Hematopoietic multipotent progenitor cell (in vitro differentiated cells): ENCODE measurements around the gene GNS. TPM values are rescaled to one million over a fixed set of nuclear protein-coding genes. Genes with fewer than 3 reads are reported as not detected.
A peak's percentile ranks its signal among the peaks of the same experiment; 100 is the strongest.

Experiments used
- DNase-seq, 3 donors: peaks; one replicate each; pipeline ENCODE4 v3.0.0-alpha.2; 2011 to 2015; ENCODE audit warnings: low read depth in 2 of 3, low spot score in 2 of 3
- total RNA-seq: library from RNA; depleted of rRNA; stranded (reverse); fragments of >200 nt; gene quantifications from one replicate; pipeline ENCODE4 v1.2.3, GENCODE V29; 2012

The GNS gene
- total RNA-seq: 33.1 TPM

- DNase-seq: peak; percentile 80 to 92 (median 89)
Measured at GRCh38 chr12:64759035-64759894, at the start of gene GNS. Gene GNS, minus strand, starts transcription at chr12:64759406. Its CDS starts 130 bp downstream, at chr12:64759276.

GRCh38 chr12:64808110-64808509 is 48.9 kb upstream of the GNS start:
- DNase-seq: no peak

- no peak for DNase-seq
Measured at GRCh38 chr12:64806593-64807460, 47.6 kb upstream of the GNS start.

- no peak for DNase-seq
Measured at GRCh38 chr12:64806173-64806572, 47.0 kb upstream of the GNS start.

- DNase-seq: peak in 1 of 3 donors; percentile 64
Measured at GRCh38 chr12:64802180-64802775, 43.1 kb upstream of the GNS start.

- no peak for DNase-seq
Measured at GRCh38 chr12:64801381-64801780, 42.2 kb upstream of the GNS start.

DNA sequence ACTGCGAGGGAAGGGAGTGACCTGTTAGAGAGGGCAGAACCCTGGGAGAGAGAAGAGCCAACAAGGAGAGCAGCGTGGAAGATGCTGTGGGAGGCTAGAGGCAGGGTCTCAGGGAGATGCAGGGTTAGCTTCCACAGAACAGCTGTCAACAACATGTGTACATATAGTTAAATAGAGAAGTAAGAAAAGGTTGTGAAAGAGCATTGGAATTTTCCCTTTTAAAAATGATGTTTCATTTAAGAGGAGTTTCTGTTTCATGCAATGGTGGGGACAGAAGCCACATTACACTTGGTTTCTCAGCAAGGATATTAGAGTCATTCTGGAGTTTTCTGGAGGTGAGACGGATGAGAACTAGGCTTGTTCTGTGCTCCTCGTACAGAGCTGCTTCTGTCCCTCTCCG is 41.4 kb upstream of the GNS start:
- no peak for DNase-seq

GRCh38 chr12:64798165-64798564 is 39.0 kb upstream of the GNS start:
- no peak for DNase-seq

GRCh38 chr12:64797156-64797555 is 38.0 kb upstream of the GNS start:
- DNase-seq: no peak

DNA sequence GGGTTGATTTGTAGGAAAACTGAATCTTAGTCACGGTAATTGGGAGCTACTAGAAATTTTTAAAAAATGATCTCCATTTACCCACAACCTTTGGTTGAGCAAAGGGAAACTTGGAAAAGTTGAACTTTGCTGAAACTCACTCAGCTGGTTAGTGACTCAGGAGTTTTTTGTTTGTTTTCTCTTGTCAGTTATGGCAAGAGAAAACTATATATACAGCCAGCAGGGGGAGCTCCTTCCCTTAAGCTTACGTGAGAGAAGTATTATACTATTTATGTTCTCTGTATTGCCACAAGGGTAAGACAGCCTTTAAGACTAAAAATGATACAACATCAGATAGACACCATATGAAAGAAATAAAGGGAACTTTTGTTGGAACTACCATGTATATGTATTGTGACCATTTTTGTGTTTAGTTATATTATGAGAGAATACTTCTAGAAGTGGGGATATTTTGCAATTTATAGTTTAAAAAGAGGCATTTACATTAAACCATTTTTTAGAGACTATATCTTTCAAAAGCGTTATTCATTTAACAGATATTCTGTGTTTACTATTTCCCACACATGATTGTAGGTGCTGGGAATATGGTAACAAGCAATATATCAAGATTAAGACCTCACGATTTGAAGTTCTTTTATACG is 37.1 kb upstream of the GNS start:
- peak; percentile 38 to 95 (median 87) for DNase-seq

- no peak for DNase-seq
Measured at GRCh38 chr12:64794305-64794704, 35.1 kb upstream of the GNS start.

- DNase-seq: no peak
Measured at GRCh38 chr12:64793610-64794009, 34.4 kb upstream of the GNS start.

DNA sequence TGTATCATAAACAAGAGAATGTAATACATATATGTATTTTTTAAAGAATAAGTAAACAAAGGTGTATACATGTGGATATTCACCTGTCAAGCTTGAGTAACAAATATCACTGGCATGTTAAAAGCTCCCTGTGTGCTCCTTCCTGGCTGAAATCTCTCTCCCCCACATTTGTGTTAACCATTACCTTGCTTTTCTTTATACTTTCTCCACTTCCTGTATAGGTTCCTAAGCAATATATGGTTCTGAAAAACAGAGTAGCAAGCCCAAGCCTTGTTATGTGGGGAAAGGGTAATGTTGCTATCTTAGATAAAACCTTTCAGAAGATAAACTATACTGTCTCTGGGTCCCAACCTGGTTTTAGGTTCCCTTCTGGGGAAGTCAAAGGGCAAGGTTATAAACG is 32.9 kb upstream of the GNS start:
- no peak for DNase-seq

- no peak for DNase-seq
Measured at GRCh38 chr12:64791036-64791435, 31.8 kb upstream of the GNS start.

DNA sequence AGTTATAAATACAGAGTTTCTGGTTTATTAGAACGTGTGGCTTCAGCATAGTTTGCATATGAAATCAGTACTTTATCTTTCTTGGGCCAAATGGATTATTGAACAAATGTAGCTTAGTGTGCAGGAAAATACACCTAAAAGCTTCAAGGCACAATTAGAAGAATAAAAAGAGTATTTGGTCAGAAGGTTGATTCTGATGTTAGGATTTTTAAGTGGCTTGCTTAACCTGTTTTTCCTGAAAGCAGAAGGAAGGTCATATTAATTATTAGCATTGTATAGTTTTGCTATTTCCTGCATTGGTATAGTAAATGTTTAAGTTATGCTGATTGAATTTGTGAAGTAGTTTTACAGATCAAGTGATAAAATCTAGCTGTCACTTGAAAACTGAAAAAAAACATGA is 31.0 kb upstream of the GNS start:
- DNase-seq: no peak

- DNase-seq: no peak
Measured at GRCh38 chr12:64785838-64786237, 26.6 kb upstream of the GNS start.

DNA sequence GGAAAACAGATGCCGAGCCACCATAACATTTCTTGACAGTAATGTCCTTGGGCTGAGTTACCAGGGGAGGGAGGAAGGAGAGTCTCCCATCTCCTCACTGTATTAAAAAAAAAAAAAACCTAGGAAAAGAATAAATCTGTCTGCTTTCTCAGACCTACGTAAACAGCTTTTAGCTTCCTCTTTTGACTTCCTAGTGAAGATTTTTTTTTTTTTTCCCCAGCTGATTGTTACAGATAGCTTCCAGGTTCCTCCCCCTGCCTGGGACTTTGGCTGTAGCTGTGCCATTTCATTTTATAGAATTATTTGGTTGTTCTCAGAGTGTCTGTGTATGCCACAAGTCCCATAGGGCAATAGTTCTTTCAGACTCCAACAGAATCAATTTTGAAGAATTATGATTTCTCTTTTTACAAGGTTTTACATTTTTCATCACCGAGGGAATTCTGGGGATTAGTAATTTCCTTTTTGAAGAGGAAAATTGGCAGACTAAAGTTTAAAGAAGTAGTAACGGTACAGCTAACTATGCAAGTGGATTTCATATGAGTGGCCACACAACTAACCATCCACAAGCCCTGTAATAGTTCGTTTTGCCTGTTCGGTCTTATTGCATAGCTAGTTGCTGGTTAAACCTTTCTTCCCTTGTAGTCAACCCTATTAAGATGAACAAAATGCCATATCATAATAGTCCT is 23.1 kb upstream of the GNS start:
- DNase-seq: peak in 2 of 3 donors; percentile 55 to 78

GRCh38 chr12:64781280-64782190 is 22.3 kb upstream of the GNS start:
- peak in 1 of 3 donors; percentile 12 for DNase-seq
